GM18507 (cell line): ENCODE results near the gene HADH.
"Not testable (repeated sequence)": the region's sequence is repeated elsewhere in the genome, so short reads cannot be mapped to it uniquely, and the experiment has no call there.

Source experiments
- DNase-seq: peaks from one replicate; pipeline ENCODE4 v3.0.0; 2011; ENCODE audit warnings: low read depth; ENCODE audit not compliant: insufficient read length; ENCODE audit errors: extremely low spot score
- FAIRE-seq: peaks from 2 replicates; lab custom pipeline; 2011; peaks lifted over from hg19 to GRCh38; lab: Jason Lieb, UNC

The HADH gene

DNA sequence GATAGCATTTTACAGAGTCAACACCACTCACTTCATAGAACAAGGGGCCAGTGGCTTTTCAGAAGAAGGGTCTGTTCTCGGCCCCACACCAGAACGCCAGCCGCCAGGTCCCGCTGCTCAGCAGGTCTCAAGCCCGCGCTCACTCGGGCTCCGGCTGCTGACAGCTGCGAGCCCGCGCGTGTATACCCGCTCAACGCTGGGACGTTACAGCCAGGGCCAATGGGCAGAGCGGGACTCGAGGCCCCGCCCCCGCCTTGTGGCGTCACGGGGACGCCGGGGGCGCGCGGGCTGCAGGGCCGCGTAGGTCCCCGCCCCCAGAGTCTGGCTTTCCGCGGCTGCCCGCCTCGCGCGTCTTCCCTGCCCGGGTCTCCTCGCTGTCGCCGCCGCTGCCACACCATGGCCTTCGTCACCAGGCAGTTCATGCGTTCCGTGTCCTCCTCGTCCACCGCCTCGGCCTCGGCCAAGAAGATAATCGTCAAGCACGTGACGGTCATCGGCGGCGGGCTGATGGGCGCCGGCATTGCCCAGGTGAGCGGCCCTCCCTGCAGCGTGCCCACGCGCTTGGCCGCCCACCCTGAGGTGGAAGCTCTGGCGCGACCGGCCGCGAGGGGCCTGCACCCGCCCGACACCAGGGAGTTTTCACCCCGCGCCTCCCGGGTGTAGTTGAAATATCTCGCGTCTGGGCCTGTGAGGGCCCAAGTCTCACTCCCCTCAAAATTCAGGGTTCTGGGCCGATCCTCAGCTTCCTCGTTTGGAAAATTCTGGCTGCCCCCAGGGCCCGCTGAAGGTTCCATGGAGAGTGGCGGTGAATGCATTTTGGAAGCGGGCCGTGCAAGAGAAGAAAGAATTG lies at the start of gene HADH:
Gene HADH, plus strand, starts transcription at position 353 of the 850 bp plus-strand sequence. Its CDS starts 44 bp downstream, at position 397.
- DNase-seq = peak; percentile 91
- FAIRE-seq = peak; percentile 92

DNA sequence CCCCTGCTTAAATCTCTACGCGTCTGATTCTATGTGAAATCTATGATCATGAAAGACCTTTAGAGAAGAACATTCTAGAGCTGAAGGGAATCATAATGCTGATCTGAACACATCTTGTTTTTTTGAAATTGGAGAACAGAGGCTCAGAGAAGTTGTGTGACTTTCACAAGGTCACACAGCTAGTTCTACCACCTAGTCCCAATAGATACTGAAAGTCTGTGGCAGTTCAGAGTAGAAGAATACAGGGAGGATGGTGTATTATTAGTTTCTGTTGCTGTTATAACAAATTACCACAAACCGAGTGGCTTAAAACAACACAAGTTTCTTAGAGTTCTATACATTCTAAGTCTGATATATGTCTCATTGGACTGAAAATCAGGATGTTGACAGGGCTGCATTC lies 43.9 kb upstream of the HADH start:
- FAIRE-seq = no peak
- DNase-seq = no peak

DNA sequence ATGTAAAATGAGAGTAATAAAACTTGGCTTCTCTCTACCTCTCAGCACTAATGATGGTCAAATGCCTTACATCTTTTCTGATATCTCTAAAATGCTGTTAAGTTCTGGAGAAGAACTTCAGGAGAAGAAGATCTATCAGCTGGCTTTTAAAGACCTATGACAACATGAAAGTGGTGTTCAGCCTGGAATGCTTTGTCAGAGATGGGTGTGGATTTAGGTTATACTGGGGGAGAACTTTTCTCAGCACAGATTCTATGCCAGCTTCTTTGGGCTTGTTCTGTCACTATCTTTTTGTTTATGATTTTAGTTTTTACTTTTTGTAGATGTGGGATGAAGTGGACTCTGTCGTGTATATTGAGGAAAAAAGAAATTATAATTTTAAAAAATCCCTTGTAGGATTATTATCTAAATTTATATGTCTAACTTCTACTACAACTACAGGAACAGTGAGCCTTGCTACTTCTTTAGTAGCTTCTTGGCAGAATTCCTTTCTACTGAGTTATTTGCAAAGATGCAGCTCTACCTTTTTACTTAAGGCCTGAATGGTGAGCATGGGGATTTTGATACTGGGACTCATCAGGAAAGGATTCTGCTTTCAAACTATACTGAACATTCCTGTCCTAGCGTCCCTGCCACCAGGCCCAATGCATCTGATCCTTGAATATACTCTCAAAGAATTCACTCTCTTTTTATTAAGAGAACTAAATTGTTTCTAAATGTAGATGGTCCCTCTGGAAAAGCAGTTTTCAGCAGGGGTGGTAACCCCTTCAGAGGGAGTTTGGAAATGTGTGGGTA lies 38.7 kb upstream of the HADH start:
- FAIRE-seq (no peak), DNase-seq (no peak)

DNA sequence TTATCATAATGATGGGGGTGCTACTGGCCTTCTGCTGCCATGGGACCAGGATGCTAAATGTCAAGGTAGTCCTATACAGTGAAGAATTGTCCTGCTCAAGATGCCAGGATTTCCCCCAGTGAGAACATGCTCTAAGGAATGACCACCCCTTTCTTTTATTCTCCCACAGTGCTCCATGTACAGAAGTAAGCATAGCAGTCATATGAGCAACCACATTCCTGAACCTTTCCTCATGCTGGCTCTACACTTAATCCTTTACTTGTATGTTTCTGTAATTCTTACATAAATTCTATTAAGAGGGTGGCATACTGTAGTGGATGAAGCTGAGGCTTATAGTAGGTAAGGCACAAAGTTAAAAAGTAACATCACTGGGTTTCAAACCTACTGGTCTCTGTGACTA lies 38.1 kb upstream of the HADH start:
- no peak for DNase-seq
- FAIRE-seq = no peak

DNA sequence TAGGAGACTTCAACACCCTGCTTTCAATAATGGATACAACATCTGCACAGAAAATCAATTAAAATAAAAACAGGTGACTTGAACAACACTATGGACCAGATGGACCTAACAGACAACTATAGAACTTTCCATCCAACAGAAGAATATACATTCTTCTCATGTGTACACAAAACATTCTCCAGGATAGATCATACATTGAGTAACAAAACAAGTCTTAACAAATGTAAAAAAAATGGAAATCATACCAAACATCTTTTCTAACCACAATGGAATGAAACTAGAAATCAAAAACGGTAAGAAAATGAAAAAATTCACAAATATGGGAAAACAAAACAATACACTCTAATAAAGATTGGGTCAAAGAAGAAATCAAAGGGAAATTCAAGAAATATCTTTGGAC lies 33.7 kb upstream of the HADH start:
- FAIRE-seq (no peak), DNase-seq (no peak)

DNA sequence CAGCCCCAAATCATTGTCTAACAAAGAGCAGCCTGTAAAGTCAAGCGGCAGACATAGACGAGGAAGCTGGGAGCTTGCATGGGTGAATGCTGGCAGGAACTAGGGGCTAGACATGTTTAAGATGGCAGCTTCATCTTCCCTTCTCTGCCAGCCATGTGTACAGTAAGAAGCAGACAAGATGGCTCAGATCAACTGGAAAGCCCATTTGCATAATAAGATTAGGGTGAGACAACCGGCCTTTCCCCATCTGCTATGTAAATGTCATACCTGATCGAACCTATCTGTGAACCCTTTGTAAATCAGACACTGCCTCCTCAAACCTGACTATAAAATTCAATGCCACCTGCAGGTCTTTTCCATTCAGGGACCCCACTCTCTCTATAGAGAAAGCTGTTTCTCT lies 22.8 kb upstream of the HADH start:
- FAIRE-seq (no peak), DNase-seq (no peak)

DNA sequence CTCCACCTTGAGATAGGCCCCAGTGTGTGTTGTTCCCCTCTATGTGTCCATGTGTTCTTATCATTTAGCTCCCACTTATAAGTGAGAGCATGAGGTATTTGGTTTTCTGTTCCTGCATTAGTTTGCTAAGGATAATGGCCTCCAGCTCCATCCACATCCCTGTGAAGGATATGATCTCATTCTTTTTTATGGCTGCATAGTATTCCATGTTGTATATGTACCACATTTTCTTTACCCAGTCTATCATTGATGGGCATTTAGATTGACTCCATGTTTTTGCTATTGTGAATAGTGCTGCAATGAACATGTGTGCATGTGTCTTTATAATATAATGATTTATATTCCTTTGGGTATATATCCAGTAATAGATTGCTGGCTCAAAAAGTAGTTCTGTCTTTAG lies 22.2 kb upstream of the HADH start:
- FAIRE-seq, DNase-seq: not testable (repeated sequence)

DNA sequence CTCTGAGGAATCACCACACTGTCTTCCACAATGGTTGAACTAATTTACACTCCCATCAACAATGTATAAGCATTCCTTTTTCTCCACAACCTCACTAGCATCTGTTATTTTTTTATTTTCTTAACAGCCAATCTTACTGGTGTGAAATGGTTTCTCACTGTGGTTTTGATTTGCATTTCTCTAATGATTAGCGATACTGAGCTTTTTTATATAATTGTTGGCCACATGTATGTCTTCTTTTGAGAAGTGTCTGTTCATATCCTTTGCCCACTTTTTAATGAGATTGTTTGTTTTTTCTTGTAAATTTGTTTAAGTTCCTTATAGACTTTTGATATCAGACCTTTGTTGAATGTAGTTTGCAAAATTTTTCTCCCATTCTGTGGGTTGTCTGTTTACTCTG lies 21.8 kb upstream of the HADH start:
- FAIRE-seq = peak; percentile 51
- DNase-seq = not testable (repeated sequence)

DNA sequence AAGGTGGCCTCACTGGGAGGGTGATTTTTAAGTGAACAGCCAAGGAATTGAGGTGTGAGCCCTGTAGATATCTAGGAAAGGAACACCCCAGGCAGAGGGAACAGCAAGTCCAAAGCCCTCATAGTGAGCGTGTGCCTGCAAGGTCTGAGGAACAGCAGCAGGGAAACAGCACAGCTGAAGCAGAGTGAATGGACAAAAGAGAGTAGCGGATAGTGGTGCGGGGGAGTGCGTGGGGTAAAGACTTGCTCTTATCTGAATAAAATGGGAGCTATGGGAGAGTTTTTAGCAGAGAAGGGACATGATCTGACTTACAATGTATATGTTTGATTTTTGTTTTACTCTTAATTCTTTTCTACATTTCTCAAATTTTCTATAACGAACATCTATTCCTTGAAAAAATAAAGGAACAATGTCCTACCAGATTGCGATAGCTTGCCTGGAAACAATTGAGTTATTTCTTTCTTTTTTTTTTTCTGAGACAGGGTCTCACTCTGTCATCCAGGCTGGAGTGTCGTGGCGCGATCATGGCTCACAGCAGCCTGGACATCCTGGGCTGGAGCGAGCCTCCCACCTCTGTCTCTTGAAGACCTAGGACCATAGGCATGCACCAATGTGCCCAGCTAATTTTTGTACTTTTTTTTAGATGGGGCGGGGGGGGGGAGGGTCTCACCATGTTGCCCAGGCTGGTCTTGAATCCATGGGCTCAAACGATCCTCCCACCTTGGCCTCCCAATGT lies 19.5 kb upstream of the HADH start:
- DNase-seq (no peak), FAIRE-seq (no peak)

DNA sequence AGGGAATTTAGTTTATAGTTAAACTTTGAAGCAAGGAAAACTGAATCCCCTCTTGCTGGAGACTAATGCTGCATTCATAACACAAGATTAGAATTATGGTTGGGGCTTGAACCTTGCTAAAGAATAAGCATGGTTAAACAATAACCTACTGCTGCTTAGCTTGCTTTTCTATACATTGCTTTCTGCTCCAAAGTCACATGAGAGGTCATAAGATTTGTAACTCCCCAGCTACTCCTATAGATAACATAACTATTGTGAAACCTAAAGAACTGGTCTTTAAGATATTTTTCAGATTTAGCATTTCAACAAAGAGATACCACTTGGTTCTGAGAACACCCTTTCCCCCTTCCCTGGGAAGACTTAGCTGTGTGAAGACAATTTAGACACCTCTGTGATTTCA lies 17.1 kb upstream of the HADH start:
- no peak for FAIRE-seq
- DNase-seq = no peak

DNA sequence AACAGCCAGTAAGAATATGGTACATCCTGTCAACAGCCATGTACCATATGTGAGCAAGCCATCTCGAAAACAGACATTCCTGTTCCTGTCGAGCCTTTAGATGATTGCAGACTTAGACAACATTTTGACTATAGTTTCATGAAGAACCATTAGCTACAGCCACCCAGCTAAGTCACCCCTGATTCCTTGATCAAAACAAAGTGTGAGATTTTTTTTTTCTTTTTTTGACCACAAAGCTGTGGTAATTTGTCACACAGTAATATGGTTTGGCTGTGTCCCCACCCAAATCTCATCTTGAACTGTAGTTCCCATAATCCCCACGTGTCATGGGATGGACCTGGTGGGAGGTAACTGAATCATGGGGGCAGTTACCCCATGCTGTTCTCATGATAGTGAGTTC lies 15.2 kb upstream of the HADH start:
- no peak for DNase-seq
- no peak for FAIRE-seq

DNA sequence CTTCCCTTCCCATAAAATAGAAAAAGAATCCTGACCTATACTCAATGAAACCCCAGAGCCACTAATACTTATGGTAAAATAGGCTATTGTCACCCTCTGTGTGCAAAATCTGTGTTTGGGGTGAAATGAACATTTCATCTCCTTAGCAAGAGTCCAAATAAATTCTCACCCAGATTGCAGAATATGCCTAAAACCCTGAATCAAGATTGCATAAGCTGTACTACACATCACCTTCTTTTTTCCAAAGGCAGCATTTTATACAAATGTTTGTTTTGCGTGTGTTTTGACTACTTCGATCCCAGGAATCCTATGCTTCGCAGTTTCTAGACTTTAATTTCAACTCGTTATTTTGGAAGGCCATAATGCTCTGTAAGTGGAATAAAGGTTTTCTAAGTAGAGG lies 12.2 kb upstream of the HADH start:
- DNase-seq (no peak), FAIRE-seq (no peak)

DNA sequence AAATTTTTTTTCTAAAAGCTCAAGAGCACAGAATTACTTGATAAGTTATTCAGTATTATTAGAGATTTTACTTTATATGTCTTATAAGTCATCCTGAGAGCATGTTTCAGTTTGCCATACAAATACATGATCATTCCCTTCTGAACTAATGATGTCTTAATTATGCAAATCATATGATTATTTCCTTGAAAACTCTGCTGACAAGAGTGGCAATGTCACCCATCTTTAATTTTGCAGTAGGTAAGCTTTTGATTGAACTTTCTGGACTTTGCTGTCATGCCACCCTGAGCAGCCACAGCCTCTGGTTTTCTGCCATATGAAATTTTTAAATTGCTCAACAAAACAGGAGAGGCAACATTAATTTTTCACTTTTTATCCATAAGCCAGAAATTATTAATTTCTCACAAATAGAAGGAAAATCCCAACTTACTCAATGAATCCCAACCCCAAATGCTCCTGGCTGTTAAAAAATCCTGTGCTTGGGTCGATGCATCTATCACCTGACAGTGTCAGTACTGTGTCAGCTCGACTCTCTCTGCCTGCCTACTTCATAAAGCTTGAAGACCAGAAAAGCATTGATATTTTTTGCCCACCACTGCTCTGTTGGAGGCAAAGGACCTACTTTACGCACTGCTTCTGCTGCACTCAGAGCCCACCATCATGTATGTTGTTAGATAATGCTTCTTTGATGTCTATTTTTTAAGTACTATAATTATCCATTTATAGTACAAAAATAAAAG lies 11.6 kb upstream of the HADH start:
- DNase-seq (no peak), FAIRE-seq (no peak)

DNA sequence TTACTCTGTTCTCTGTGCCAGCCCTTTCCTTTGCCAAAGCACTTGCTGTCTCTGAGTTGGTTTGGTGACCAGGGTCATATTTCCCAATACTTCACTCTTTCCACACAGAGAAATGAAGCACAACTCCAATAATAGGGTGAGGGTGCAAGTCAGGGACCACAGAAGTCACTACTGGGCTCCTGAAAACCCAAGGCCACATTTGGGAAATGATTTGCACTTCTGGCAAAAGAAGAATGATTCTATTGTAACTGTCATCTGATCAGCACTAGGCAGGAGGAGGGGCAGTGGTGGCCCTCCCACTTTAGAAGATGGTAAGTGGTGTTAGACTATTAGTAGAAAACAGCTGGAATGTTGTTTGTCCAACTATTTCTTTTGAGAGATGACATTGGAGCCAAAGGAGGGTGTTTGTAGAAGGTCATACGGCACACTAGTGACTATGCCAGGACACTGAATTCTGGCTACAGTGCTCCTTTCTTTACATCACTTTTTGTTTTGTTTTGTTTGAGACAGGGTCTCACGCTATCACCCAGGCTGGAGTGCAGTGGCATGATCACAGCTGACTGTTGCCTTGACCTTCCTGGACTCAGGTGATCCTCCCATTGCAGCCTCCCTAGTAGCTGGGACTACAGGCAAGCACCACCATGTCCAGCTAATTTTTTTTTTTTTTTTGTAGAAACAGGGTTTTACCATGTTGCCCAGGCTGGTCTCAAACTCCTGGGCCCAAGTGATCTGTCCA lies 10.8 kb upstream of the HADH start:
- FAIRE-seq (no peak), DNase-seq (no peak)

DNA sequence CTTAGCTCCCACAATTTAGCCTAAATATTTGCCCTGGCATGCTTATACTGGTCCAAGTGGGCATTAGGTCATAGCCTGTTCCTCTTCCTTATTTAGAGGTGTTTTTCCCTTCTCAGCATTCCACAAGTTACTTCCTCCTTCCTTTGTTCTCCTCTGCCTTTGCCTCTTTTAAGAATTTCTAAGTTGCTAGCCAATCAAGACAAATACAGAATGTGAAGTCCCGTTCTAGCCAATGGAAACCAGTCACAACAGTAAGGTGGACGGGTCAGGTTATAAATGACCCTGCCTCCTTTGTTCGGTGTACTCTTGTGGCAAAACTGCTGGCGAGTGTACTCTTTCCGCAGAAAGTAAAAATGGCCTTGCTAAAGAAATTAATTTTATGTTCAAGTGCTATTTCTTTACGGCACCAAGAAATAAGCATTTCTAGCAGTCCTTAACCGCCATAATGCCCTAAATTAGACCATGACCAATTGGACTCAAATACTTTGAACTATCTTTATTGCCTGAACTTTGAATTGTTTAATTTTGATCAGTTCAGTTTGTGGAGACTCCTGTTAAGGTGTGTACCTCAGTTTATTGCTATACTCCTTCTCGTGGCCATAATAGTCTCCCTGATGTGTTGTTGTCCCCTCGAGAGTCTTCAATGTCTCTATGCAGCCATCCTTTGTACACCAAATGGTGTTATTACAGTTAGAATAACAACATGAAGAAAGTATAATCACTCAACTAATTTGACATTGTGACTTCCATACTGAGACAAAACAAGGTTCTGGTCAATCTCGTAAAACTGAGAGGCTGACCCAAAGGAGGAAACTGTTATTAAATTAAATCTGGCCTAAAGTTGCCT lies 1.6 kb upstream of the HADH start:
- no peak for DNase-seq
- no peak for FAIRE-seq

DNA sequence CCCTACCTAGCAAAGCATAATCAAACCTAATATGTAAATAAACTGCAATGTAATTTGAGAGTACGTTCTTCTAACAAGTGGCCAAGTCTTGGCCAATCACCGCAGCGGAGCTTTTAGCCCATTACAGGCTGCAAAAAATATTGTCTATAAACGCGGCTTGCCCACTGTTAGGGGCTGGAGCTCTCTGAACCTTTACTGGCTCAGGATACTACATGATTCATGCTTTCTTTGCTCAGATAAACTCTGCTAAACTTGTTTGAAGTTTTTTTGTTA lies 990 bp upstream of the HADH start:
- FAIRE-seq (no peak), DNase-seq (no peak)

DNA sequence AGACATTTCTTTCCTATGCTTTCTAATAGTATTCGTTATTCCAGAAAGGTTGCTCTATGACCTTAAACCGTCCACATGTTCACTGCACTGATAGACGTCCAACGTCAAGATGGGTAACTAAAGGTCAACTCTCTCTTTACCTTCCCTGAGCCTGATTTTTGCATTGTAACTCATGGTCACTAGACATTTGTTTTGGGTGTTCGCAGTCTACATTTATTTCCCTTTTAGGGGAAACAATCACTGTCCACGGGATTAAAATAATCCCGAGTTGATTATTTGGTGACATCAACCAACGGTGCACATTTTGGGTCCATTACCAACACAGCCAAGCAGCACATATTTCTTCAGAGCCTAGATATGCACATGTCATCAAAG lies 540 bp upstream of the HADH start:
- DNase-seq = no peak
- peak; percentile 39 for FAIRE-seq

DNA sequence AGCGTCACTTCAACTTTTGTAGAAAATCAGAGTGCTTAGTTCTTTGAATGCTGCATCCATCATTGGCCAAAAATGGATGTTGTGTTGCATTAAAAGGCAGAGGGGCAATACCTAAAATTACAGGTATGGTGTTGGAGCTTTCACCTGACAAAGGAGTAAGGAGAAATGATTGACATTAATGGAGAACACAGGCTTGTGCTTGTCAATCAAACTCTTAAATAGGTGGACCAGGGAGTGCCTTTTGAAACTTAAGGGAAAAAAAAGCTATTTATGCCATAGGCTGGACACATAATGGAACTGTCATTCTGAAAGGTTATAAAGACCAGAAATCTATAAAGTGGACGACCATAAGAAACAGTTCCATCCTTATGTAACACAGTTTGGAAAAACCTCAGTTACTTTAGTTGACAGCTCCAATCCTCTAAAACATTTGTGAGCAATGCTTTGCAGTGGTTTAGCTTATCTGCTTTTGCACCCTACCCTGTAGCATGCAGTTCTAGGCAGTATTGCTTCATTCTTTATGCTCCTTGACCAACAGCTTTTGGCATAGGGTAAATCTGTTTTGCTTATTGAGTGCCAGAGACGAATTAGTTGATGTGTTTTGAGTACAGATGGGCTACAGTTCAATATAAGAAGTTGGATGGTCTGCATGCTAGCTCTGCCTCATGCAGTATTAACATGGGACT lies 2.4 kb downstream of the HADH start:
- no peak for DNase-seq

More for the DNA sequence above, 2.4 kb downstream of the HADH start:
- FAIRE-seq = no peak
